ENCODE results near the gene EAF2. TPM values are rescaled to one million over a fixed set of nuclear protein-coding genes. Genes with fewer than 3 reads are reported as not detected.
A peak's percentile ranks its signal among the peaks of the same experiment; 100 is the strongest.

The EAF2 gene
- polyA plus RNA-seq, 2 donors, result 3.5 to 3.8 TPM

DNA sequence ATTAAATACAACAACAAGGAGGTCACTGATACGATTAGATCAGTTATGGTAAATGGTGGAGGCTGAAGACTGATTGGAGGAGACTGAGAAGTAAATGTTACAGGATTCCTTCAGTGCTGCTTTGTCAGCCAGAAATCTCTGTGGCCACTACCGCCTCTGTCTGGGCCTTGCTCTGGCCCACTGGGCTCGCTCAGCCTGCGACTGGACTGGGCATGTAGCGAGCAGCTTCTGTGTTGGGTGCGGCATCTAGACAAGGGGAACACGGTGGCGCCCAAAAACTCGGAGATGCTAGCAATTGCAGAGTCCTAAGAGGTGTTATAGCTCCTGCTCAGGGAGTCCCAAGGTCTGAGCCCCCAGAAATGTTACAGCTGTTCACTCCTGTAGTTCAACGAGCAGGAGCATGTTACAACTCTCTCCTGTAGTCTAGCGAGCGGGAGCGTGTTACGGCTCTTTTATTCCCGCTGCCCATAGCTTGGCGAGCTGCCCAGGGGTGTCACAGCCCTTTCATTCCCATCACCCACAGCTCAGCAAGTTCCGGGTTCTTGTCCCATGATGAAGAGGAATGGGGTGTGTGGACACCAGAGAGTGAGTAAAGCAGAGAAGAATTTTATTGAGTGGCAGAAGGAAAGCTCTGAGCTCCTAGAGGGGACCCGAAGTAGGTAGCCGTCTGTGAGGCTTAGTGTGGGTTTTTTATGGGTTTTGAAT is 83.9 kb downstream of the EAF2 start:
- Histone ChIP-seq H3K27me3 (ENCODE audit: control insufficient read depth in 1 of 2, insufficient read depth in 2 of 2, low read length in 2 of 2) (no peaks in the 10 kb centered on the region), H3K27ac (ENCODE audit: low read depth in 2 of 2, low read length in 1 of 2) (peak overlapping the region in 1 of 2 donors; percentile 28), H3K4me1 (ENCODE audit: control insufficient read depth in 2 of 2, insufficient read depth in 2 of 2, low read length in 1 of 2) (no peaks in the 10 kb centered on the region), H3K9me3 (ENCODE audit: control insufficient read depth in 2 of 2, insufficient read depth in 1 of 2, low read depth in 1 of 2, low read length in 1 of 2) (no peaks in the 10 kb centered on the region), H3K36me3 (ENCODE audit: control insufficient read depth in 2 of 2, insufficient read depth in 2 of 2, low read length in 1 of 2) (no peaks in the 10 kb centered on the region), H3K4me3 (ENCODE audit: low read depth in 1 of 2, low read length in 2 of 2) (no peak overlapping the region)
- 63 to 76% methylated on average over 19 of the region's 19 CpGs for WGBS, 2 donors

DNA sequence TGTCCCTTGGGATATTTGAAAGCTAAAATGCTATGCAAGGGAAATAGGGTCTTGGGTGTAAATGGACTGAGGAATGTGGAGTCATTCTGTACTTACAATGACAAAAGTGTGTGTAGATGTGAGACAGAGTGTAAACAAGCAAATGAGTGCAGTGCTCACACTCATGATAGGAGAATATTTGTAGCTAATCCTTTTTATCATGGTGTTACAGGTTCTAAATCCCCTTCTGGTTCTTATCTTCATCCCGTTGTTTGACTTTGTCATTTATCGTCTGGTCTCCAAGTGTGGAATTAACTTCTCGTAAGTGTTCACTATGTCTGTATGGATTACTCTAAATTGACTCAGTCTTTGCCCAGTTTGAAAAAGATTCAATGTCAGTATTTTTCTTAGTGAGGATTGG is 89.7 kb downstream of the EAF2 start:
- Histone ChIP-seq H3K4me3 (ENCODE audit: low read depth in 1 of 2, low read length in 2 of 2) (no peak overlapping the region), H3K4me1 (ENCODE audit: control insufficient read depth in 2 of 2, insufficient read depth in 2 of 2, low read length in 1 of 2) (no peaks in the 10 kb centered on the region), H3K27me3 (ENCODE audit: control insufficient read depth in 1 of 2, insufficient read depth in 2 of 2, low read length in 2 of 2) (no peaks in the 10 kb centered on the region), H3K27ac (ENCODE audit: low read depth in 2 of 2, low read length in 1 of 2) (no peak overlapping the region), H3K9me3 (ENCODE audit: control insufficient read depth in 2 of 2, insufficient read depth in 1 of 2, low read depth in 1 of 2, low read length in 1 of 2) (no peaks in the 10 kb centered on the region), H3K36me3 (ENCODE audit: control insufficient read depth in 2 of 2, insufficient read depth in 2 of 2, low read length in 1 of 2) (no peaks in the 10 kb centered on the region)
- 65 to 69% methylated on average over 3 of the region's 3 CpGs for WGBS, 2 donors

DNA sequence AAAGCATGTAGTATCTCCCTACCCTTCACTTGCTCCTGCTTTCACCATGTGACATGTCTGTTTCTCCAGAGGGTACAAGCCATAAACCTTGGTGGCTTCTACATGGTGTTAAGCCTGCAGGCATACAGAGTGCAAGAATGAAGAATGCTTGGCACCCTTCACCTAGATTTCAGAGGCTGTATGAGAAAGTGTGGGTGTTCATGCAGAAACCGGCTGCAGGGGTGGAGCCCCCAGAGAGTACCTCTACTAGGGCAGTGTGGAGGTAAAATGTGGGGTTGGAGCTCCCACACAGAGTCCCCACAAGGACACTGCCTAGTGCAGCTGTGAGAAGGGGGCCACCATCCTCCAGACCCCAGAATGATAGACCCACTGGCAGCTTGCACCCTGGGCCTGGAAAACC is 91.4 kb downstream of the EAF2 start:
- H3K9me3 ChIP-seq (ENCODE audit: control insufficient read depth in 2 of 2, insufficient read depth in 1 of 2, low read depth in 1 of 2, low read length in 1 of 2), result no peaks in the 10 kb centered on the region
- H3K27ac ChIP-seq (ENCODE audit: low read depth in 2 of 2, low read length in 1 of 2), result no peak overlapping the region
- no peaks in the 10 kb centered on the region for H3K4me1 ChIP-seq (ENCODE audit: control insufficient read depth in 2 of 2, insufficient read depth in 2 of 2, low read length in 1 of 2)
- WGBS, 2 donors, result 73 to 90% methylated on average over 1 of the region's 1 CpG
- no peaks in the 10 kb centered on the region for H3K27me3 ChIP-seq (ENCODE audit: control insufficient read depth in 1 of 2, insufficient read depth in 2 of 2, low read length in 2 of 2)
- no peaks in the 10 kb centered on the region for H3K36me3 ChIP-seq (ENCODE audit: control insufficient read depth in 2 of 2, insufficient read depth in 2 of 2, low read length in 1 of 2)
- no peak overlapping the region for H3K4me3 ChIP-seq (ENCODE audit: low read depth in 1 of 2, low read length in 2 of 2)

Other genes with a start within 250 kb of the EAF2 start
- gene FBXO40, start 241.8 kb upstream of the EAF2 start, polyA plus RNA-seq, result not detected
- gene HCLS1, start 174.3 kb upstream of the EAF2 start, polyA plus RNA-seq, result 1 to 10 TPM; 6.2 to 6.4 TPM
- 10 to 100 TPM; 11.3 to 11.7 TPM for gene GOLGB1, start 85.5 kb upstream of the EAF2 start, polyA plus RNA-seq
- 10 to 100 TPM in 1 of 2 donors, 1 to 10 TPM in 1; 8.9 to 12.2 TPM for gene IQCB1, start 149 bp upstream of the EAF2 start, polyA plus RNA-seq
- gene SLC15A2, start 59.2 kb downstream of the EAF2 start, polyA plus RNA-seq, result 1 to 10 TPM; 2.1 to 2.6 TPM
- 1 to 10 TPM; 1.9 to 2.6 TPM for gene ILDR1, start 187.0 kb downstream of the EAF2 start, polyA plus RNA-seq
- under 1 TPM; 0.39 to 0.85 TPM for gene CD86, start 220.2 kb downstream of the EAF2 start, polyA plus RNA-seq